ENCODE measurements around the gene NFIA. TPM values are rescaled to one million over a fixed set of nuclear protein-coding genes. Genes with fewer than 3 reads are reported as not detected.

The NFIA gene
- total and polyA plus RNA-seq, 9 of the 15 experiments (the other 6 are each of a cell fraction or from before 2014, with no cell fraction given), result 5.3 to 24.9 (median 9.8) TPM

DNA sequence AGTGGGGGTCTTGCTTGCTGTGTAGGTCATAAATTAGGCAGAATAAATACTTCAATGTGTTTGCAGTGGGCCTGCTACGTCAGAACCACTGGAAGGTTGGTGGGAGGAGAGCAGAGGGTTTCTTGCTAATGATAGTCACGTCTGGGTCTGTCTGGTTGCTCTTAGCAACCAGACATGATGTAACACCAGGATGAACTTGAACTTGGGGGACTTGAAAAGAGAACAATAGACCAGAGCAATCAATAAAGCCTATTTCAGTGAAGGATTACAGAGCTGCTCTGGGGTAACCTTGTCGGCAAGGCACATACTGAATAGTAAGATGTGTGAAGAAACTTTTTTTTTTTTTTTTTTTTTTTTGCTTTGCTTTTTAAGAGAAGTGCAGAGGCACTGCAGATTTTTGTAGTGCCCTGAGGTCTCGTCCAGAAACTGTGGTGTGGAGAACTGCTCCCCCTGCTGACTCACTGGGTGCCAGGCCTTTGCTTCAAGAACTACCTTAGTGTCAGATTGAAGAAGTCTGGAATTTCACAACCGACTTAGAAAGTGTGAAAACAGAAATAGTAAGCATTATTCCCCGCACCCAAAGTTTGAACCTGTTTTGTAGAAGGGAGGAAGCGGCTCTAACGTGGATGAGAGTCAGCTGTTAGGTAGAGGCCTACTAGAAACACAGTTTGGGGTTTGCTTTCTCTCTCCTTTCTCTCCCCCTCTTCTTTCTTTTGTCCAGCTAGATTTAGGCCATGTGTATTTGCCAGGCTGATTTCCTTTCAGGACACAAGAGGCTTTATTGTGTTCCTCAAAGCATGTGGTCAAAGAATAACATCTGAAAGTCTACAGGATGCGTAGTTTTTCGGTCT lies 371.0 kb downstream of the NFIA start (continued):
- TF ChIP-seq ZBTB7A (IDR thresholded peaks at IDR 0.05; ENCODE audit: borderline replicate concordance, control insufficient read depth, low read depth, low read length) (no peak), ZNF785 (CRISPR knock-in tag; IDR thresholded peaks at IDR 0.05) (no peak), CUX1 (CRISPR knock-in tag; IDR thresholded peaks at IDR 0.05) (no peak), RBBP5 (IDR thresholded peaks at IDR 0.05; ENCODE audit: borderline replicate concordance, insufficient read depth, low read length, poor library complexity, severe bottlenecking) (no peak), SMC3 (conservative IDR thresholded peaks at IDR 0.05; ENCODE audit: insufficient read depth, low read depth, low read length) (peak; percentile 76), DDX20 (tag; IDR thresholded peaks at IDR 0.05; ENCODE audit: low read depth) (no peak), NR2C2 (CRISPR knock-in tag; IDR thresholded peaks at IDR 0.05) (no peak), NR2C2 (tag; IDR thresholded peaks at IDR 0.05) (0 out of 2 replicates have a peak, but pooled peaks have one; percentile 35), CBX5 (IDR thresholded peaks at IDR 0.05; ENCODE audit: borderline replicate concordance, low read depth) (no peak), BMI1 (IDR thresholded peaks at IDR 0.05; ENCODE audit: low read length) (peak; percentile 84), IRF9 (tag; IDR thresholded peaks at IDR 0.05) (no peak), BACH1 (tag; IDR thresholded peaks at IDR 0.05) (0 out of 2 replicates have a peak, but pooled peaks have one; percentile 21), E2F3 (CRISPR knock-in tag; IDR thresholded peaks at IDR 0.05) (no peak), EHMT2 (IDR thresholded peaks at IDR 0.05) (no peak), NRF1 (conservative IDR thresholded peaks at IDR 0.05 in 1 of 2, IDR thresholded peaks at IDR 0.05 in 1 of 2) (no peak), KDM1A (IDR thresholded peaks at IDR 0.05) (no peak), RBM14 (IDR thresholded peaks at IDR 0.05; ENCODE audit: borderline replicate concordance, insufficient read depth, low read depth, low read length) (no peak)
- TF ChIP-seq, protein P1, sequence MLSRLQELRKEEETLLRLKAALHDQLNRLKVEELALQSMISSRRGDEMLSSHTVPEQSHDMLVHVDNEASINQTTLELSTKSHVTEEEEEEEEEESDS (CRISPR knock-in tag; IDR thresholded peaks at IDR 0.05), result no peak
- TF ChIP-seq, protein P2, sequence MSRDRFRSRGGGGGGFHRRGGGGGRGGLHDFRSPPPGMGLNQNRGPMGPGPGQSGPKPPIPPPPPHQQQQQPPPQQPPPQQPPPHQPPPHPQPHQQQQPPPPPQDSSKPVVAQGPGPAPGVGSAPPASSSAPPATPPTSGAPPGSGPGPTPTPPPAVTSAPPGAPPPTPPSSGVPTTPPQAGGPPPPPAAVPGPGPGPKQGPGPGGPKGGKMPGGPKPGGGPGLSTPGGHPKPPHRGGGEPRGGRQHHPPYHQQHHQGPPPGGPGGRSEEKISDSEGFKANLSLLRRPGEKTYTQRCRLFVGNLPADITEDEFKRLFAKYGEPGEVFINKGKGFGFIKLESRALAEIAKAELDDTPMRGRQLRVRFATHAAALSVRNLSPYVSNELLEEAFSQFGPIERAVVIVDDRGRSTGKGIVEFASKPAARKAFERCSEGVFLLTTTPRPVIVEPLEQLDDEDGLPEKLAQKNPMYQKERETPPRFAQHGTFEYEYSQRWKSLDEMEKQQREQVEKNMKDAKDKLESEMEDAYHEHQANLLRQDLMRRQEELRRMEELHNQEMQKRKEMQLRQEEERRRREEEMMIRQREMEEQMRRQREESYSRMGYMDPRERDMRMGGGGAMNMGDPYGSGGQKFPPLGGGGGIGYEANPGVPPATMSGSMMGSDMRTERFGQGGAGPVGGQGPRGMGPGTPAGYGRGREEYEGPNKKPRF (IDR thresholded peaks at IDR 0.05; ENCODE audit: low read depth, low read length), result no peak
